NCI-H187 treated with DMSO at 0.1 percent for 48 hours (cell line): Measurements from ENCODE around the gene CAMK2A.

Experiments
- DNase-seq: peaks from one replicate; lab custom pipeline; 2025; lab: John Stamatoyannopoulos, UW

CAMK2A gene

GRCh38 chr5:150278916-150279315 lies 10.7 kb downstream of the CAMK2A start:
- no peak for DNase-seq

- no peak for DNase-seq
Observed at GRCh38 chr5:150278046-150278730, 11.4 kb downstream of the CAMK2A start.

- DNase-seq: no peak
Observed at GRCh38 chr5:150277043-150277442, 12.5 kb downstream of the CAMK2A start.

- DNase-seq: no peak
Observed at GRCh38 chr5:150274811-150275210, 14.8 kb downstream of the CAMK2A start.

- no peak for DNase-seq
Observed at GRCh38 chr5:150272531-150272930, 17.0 kb downstream of the CAMK2A start.

GRCh38 chr5:150271923-150272322 lies 17.6 kb downstream of the CAMK2A start:
- no peak for DNase-seq

DNA sequence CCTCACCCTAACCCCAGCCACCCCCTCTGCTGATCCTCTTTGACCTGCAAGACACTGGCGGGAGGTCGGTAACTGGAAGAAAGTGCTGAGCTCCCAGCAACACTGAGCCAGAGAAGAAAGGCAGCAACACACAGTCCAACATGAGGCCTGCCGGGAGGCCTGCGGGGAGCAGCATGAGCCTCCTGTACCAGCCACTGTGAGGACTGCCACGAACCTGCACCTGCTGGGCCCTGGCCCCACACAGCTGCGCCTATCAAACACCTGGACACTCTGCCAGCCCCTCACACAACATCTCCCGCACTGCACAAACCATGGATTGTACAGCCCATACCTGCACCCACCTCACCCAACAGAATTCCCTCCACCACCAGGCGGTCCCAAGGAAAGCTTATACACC lies 18.3 kb downstream of the CAMK2A start:
- DNase-seq: no peak

- DNase-seq: no peak
Observed at GRCh38 chr5:150270541-150271295, 18.9 kb downstream of the CAMK2A start.

GRCh38 chr5:150266871-150267291 lies 22.7 kb downstream of the CAMK2A start:
- no peak for DNase-seq

- DNase-seq: no peak
Observed at GRCh38 chr5:150265870-150266383, 23.6 kb downstream of the CAMK2A start.

- no peak for DNase-seq
Observed at GRCh38 chr5:150264667-150265603, 24.6 kb downstream of the CAMK2A start.

GRCh38 chr5:150263801-150264621 lies 25.6 kb downstream of the CAMK2A start:
- no peak for DNase-seq

- no peak for DNase-seq
Observed at GRCh38 chr5:150263375-150263775, 26.2 kb downstream of the CAMK2A start.

GRCh38 chr5:150262502-150262901 lies 27.1 kb downstream of the CAMK2A start:
- DNase-seq: no peak

DNA sequence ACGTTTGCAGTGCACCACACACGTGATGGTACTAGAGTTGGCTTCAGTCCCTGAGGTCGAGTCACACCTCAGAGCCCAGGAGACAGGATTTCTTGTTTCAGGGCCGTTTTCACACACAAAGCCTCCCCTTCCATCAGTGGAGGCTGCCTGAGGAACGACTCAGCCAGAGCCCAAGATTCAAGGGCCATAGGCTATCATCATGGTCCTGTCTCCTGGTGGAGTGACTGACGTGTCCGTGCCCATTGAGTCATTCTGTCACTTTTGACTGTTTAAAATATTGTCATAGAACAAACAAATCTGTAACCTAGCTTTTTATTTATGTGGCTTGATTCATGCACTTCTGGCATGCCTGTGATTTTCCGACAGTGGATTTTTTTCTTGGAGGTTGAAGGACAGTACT lies 28.3 kb downstream of the CAMK2A start:
- DNase-seq: no peak

DNA sequence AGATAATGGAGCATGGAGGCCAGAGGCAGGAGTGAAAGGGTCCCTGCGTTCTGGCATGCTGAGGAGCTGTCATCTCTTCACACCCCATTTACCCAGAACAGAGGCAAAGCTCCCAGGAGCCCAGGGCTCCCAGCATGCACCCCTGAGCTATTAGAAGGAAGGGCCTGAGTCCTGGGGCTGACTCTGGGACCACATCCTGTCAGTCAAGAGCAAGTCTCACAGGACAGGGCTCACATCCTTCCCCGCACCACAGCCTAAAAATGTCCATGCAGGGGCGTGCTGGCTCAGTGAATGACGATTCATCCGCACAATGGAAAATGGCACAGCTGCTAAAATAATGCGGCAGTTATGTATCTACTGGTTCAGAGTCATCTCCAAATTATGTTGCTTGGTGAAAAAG lies 31.4 kb downstream of the CAMK2A start:
- DNase-seq: no peak

GRCh38 chr5:150257424-150257823 lies 32.1 kb downstream of the CAMK2A start:
- DNase-seq: no peak

DNA sequence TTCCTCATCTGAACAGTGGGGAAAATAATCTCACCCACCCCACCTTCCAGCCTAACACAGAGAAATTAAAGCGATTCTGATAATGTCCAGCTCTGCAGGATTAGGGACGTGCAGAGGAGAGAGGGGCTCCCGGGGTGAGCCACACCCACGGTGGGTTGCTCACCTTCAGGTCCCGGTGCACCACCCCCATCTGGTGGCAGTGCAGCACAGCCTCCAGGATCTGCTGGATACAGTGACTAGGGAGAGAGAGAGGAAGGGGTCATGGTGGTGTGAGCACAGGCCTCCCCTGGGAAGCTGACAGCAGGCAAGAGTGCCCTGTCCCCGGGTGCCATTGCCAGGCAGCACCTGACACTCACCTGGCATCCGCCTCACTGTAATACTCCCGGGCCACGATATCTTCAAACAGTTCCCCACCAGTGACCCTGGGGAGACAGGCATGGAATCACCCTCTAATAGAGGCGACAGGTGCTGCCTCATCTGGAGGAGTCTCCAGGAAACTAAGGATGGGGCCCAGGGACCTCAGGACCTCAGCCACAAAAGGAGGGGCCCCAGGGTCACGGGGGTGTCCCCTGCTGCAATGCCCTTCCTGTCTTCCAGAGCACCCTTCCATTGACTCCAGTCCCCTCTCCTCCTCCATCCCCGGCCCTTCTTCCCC lies 33.0 kb downstream of the CAMK2A start:
- no peak for DNase-seq

DNA sequence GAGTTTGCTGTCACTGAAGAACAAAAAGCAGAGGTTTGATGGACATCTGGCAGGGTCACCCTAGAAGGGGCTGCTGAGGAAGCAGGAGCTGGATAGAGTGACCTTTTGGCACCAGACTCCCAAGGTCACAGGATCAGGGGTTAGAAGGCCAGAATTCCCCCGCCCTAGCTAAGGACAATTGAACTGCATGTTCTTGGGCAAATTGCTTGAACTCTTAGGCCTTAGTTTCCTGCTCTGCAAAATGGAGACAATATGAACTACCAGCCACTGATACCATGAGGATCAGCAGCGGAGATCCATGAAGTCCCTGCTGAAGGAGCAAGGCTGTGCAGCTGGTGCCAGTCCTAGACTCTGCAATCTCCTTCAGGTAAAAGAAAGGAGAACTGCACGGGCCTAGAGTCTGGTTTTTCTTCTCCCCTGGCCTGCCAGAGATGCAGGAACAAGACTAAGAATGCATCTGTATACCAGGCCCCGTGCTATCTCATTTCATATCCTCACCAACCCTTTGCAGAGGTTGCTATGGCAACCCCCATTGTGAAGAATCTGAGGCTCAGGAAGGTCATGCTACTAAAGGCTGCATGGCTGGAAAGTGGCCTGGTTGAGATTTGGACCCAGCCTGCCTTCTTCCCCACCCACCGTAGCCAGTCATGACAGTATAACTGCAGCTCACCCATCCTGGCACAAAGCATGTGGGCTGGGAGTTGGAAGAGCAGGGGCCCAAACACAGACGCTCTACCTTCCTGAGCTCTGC lies 33.7 kb downstream of the CAMK2A start:
- no peak for DNase-seq

DNA sequence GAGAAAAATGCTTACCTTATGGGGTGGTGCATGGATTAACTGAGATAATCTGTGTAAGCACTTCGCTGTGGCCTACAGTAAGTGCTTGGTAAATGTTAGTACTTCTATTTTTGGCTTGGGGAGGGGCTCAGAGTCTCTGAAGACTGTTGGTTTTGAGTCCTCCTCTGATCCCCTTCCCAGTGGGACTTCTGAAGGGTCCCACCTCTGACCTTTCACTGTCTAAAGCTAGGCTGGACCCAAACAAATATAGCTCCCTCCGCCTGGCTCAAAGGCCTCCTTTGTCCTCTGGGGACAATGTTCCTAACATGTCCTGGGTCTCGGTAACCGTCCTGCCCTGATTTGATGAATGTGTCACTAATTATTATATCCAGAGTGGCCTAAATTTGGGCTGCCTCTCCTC lies 34.8 kb downstream of the CAMK2A start:
- DNase-seq: no peak
